Loucy (cell line): ENCODE results near the gene BTBD9.

Source experiments
- CTCF ChIP-seq: fragments of 200-600 bp; sonication (generic); conservative IDR thresholded peaks from 2 replicates; pipeline ENCODE4 v1.5.1; 2014; ENCODE audit warnings: mild to moderate bottlenecking, antibody characterized with exemption, low read length
- EZH2phosphoT487 ChIP-seq: fragments of 200-600 bp; IDR thresholded peaks from 2 replicates; pipeline ENCODE4 v1.6.1; 2018; ENCODE audit warnings: antibody characterized with exemption, mild to moderate bottlenecking, moderate library complexity, borderline replicate concordance

- TF ChIP-seq CTCF (no peak), EZH2phosphoT487 (no peak)
Observed at GRCh38 chr6:38177882-38178583, 461.7 kb downstream of the BTBD9 start.
